Mesendoderm (in vitro differentiated cells): Measurements from ENCODE around the gene GOLGA6L9.
"Not testable (repeated sequence)": the region's sequence is repeated elsewhere in the genome, so short reads cannot be mapped to it uniquely, and the experiment has no call there.

Experiments
- DNase-seq: peaks from one replicate; pipeline ENCODE4 v3.0.0; 2013
- H2AK5ac ChIP-seq: 2 replicates; pipeline ENCODE4 v1.6.1; 2013; ENCODE audit warnings: low read length, inconsistent platforms
- H2BK120ac ChIP-seq: 2 replicates; pipeline ENCODE4 v1.6.1; 2013; ENCODE audit warnings: low read depth, mild to moderate bottlenecking, low read length, moderate library complexity, mixed read lengths
- H2BK15ac ChIP-seq: replicated peaks from 2 replicates; pipeline ENCODE4 v1.6.1; 2013; ENCODE audit warnings: low read depth, mild to moderate bottlenecking, moderate library complexity
- H2BK5ac ChIP-seq: 2 replicates; pipeline ENCODE4 v1.6.1; 2013; ENCODE audit warnings: low read length, inconsistent platforms
- H3K18ac ChIP-seq: 2 replicates; pipeline ENCODE4 v1.6.1; 2013; ENCODE audit warnings: mild to moderate bottlenecking, low read length, mixed read lengths
- H3K23ac ChIP-seq: one replicate; pipeline ENCODE4 v1.6.1; 2013; ENCODE audit warnings: low read length
- H3K27ac ChIP-seq: 2 replicates; pipeline ENCODE4 v1.5.1; 2013; ENCODE audit warnings: low read depth, mild to moderate bottlenecking, inconsistent platforms, low read length, moderate library complexity
- H3K27me3 ChIP-seq: 2 replicates; pipeline ENCODE4 v1.6.1; 2013; ENCODE audit warnings: low read length, control low read depth, mild to moderate bottlenecking, inconsistent platforms; ENCODE audit not compliant: insufficient read depth, poor library complexity
- H3K36me3 ChIP-seq: 2 replicates; pipeline ENCODE4 v1.6.1; 2013; ENCODE audit warnings: low read length, inconsistent platforms; ENCODE audit not compliant: control insufficient read depth, insufficient read depth
- H3K4ac ChIP-seq: one replicate; pipeline ENCODE4 v1.6.1; 2013; ENCODE audit warnings: low read depth, mild to moderate bottlenecking, low read length, moderate library complexity
- H3K4me1 ChIP-seq: 2 replicates; pipeline ENCODE4 v1.6.1; 2013; ENCODE audit warnings: low read depth, low read length, inconsistent platforms; ENCODE audit not compliant: control insufficient read depth
- H3K4me2 ChIP-seq: 2 replicates; pipeline ENCODE4 v1.6.1; 2013; ENCODE audit warnings: low read length
- H3K4me3 ChIP-seq: 2 replicates; pipeline ENCODE4 v1.5.1; 2013; ENCODE audit warnings: mild to moderate bottlenecking, low read length
- H3K56ac ChIP-seq: one replicate; pipeline ENCODE4 v1.6.1; 2013; ENCODE audit warnings: low read length
- H3K79me1 ChIP-seq: 2 replicates; pipeline ENCODE4 v1.6.1; 2013; ENCODE audit warnings: low read length, inconsistent platforms
- H3K79me2 ChIP-seq: 2 replicates; pipeline ENCODE4 v1.6.1; 2013; ENCODE audit warnings: mild to moderate bottlenecking, low read length; ENCODE audit not compliant: control insufficient read depth, insufficient read depth
- H3K9ac ChIP-seq: 2 replicates; pipeline ENCODE4 v1.6.1; 2013; ENCODE audit warnings: low read length, inconsistent platforms
- H4K5ac ChIP-seq: one replicate; pipeline ENCODE4 v1.6.1; 2013; ENCODE audit warnings: low read length
- H4K8ac ChIP-seq: one replicate; pipeline ENCODE4 v1.6.1; 2013; ENCODE audit warnings: low read depth, mild to moderate bottlenecking, control low read depth, low read length, moderate library complexity
- WGBS: extraction: QIAGEN DNeasy Blood & Tissue Kit; methylation state at CpG from one replicate; pipeline ENCODE4 v1.1.7; 2013; ENCODE audit warnings: low lambda C conversion rate, missing lambda C conversion rate; ENCODE audit not compliant: insufficient coverage; ENCODE audit errors: extremely low coverage; 5-methylcytosine and 5-hydroxymethylcytosine counted together

Gene GOLGA6L9

DNA sequence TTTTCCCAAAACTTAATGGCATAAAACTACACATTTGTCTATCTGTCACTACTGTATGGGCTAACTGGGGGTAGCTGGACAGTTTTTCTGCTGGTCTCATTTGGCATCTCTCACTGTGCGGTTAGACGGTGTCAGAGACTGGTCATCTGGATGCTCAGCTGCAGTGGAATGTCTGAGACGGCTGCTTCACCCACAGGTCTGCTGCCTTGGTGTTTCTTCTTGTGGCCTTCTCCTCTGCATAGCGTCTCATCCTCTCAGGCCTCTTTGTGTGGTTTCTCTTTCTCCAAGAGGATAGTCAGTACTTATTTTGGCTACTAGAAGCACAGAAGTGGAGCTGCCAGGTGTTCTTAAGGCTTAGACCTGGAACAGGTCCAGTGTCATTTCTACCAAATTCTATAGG, 35.9 kb upstream of the GOLGA6L9 start:
- no peak overlapping the region for H2BK5ac ChIP-seq
- H3K27me3 ChIP-seq: no peaks in the 10 kb centered on the region
- peaks cover 2% of the 10 kb centered on the region for H3K79me1 ChIP-seq
- no peak overlapping the region for H3K4me2 ChIP-seq
- no peak overlapping the region for H2BK120ac ChIP-seq
- H3K36me3 ChIP-seq: no peaks in the 10 kb centered on the region
- H3K56ac ChIP-seq: no peak overlapping the region
- no peak overlapping the region for H3K4me3 ChIP-seq
- H3K9ac ChIP-seq: no peak overlapping the region
- H2BK15ac ChIP-seq: no peak overlapping the region
- DNase-seq: no peak
- no peaks in the 10 kb centered on the region for H3K4me1 ChIP-seq
- no peak overlapping the region for H2AK5ac ChIP-seq
- no peak overlapping the region for H4K8ac ChIP-seq
- H3K18ac ChIP-seq: no peak overlapping the region
- no peak overlapping the region for H3K27ac ChIP-seq
- H3K23ac ChIP-seq: no peak overlapping the region
- peaks cover 8% of the 10 kb centered on the region for H3K79me2 ChIP-seq
- WGBS: no CpG with 5 or more reads among the region's 4 CpGs
- no peak overlapping the region for H3K4ac ChIP-seq
- no peak overlapping the region for H4K5ac ChIP-seq

DNA sequence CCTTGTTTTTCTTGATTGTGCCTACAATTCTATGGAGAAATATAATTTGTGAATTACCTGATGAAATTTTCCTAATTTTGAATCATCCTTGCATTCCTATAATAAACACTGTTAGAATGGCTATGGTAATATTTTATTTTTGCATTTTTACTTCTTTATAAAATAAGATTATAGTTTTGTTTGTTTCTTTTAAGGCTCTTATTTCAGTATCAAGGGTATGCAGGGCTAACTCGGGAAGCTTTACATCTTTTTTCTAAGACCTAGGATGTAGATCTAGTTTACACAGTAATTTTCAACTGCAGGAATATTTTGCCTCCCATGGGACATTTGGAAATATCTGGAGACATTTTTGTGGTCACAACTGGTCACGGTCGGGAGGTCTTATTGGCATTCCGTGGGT, 33.8 kb upstream of the GOLGA6L9 start:
- H4K5ac ChIP-seq, H3K79me1 ChIP-seq, H3K4me1 ChIP-seq, H2BK15ac ChIP-seq, DNase-seq, H3K18ac ChIP-seq, H3K23ac ChIP-seq, H4K8ac ChIP-seq, H2BK5ac ChIP-seq, H3K56ac ChIP-seq, H3K79me2 ChIP-seq, H3K4me3 ChIP-seq, H3K27ac ChIP-seq, H3K4me2 ChIP-seq, H3K36me3 ChIP-seq, H3K9ac ChIP-seq, H3K27me3 ChIP-seq, H3K4ac ChIP-seq, H2AK5ac ChIP-seq, H2BK120ac ChIP-seq: not testable (repeated sequence)
- WGBS: no CpG with 5 or more reads among the region's 4 CpGs

DNA sequence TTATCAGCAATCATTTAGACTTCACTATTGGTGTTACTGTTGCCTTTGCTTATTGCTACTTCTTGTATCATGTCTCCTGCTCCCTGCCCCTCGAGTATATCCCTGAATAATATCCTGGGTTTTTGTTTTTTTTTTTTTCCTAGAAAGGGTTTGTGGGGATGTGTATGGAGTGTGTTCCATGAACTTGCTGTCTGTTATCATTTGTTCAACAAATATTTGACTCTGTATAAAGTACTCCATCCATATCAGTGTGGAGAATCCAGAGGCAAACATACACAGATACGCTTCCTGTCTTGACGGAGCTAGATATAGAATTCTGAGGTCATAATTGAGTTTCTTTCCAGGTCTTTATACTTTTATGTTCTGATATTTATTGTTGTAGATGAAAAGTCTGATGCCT, 31.8 kb upstream of the GOLGA6L9 start:
- no peak overlapping the region for H3K4me2 ChIP-seq
- no peak overlapping the region for H3K4me3 ChIP-seq
- H2BK15ac ChIP-seq: no peak overlapping the region
- no CpG with 5 or more reads among the region's 3 CpGs for whole genome bisulfite sequencing
- H3K4me1 ChIP-seq: no peaks in the 10 kb centered on the region
- H3K4ac ChIP-seq: no peak overlapping the region
- peaks cover 8% of the 10 kb centered on the region for H3K79me2 ChIP-seq
- no peaks in the 10 kb centered on the region for H3K27me3 ChIP-seq
- no peak overlapping the region for H3K9ac ChIP-seq
- H3K23ac ChIP-seq: no peak overlapping the region
- no peak overlapping the region for H2AK5ac ChIP-seq
- H4K8ac ChIP-seq: no peak overlapping the region
- no peak for DNase-seq
- H2BK5ac ChIP-seq: no peak overlapping the region
- H3K18ac ChIP-seq: no peak overlapping the region
- H3K79me1 ChIP-seq: peaks cover 2% of the 10 kb centered on the region
- H3K27ac ChIP-seq: no peak overlapping the region
- no peak overlapping the region for H4K5ac ChIP-seq
- H3K36me3 ChIP-seq: no peaks in the 10 kb centered on the region
- H3K56ac ChIP-seq: no peak overlapping the region
- no peak overlapping the region for H2BK120ac ChIP-seq

- no peak overlapping the region for H3K9ac ChIP-seq
- DNase-seq: peak; percentile 15
- no CpG with 5 or more reads among the region's 1 CpG for WGBS
- no peak overlapping the region for H3K4me3 ChIP-seq
- no peak overlapping the region for H2BK5ac ChIP-seq
- no peak overlapping the region for H2BK15ac ChIP-seq
- no peak overlapping the region for H3K4me2 ChIP-seq
- H3K79me1 ChIP-seq: peaks cover 2% of the 10 kb centered on the region
- no peak overlapping the region for H3K18ac ChIP-seq
- H3K36me3 ChIP-seq: no peaks in the 10 kb centered on the region
- no peak overlapping the region for H4K8ac ChIP-seq
- no peak overlapping the region for H4K5ac ChIP-seq
- H3K56ac ChIP-seq: peak overlapping the region; percentile 15
- H2AK5ac ChIP-seq: no peak overlapping the region
- no peaks in the 10 kb centered on the region for H3K27me3 ChIP-seq
- H3K79me2 ChIP-seq: peaks cover 5% of the 10 kb centered on the region
- H3K4me1 ChIP-seq: no peaks in the 10 kb centered on the region
- H3K23ac ChIP-seq: no peak overlapping the region
- no peak overlapping the region for H3K27ac ChIP-seq
- H2BK120ac ChIP-seq: no peak overlapping the region
- no peak overlapping the region for H3K4ac ChIP-seq
These were observed 30.8 kb upstream of the GOLGA6L9 start for GRCh38 chr15:82398785-82399184.

GRCh38 chr15:82399366-82400103, 30.1 kb upstream of the GOLGA6L9 start:
- not testable (repeated sequence) for H3K9ac ChIP-seq, H3K27me3 ChIP-seq, H3K4me2 ChIP-seq, DNase-seq, H3K4me3 ChIP-seq, H2BK120ac ChIP-seq, H3K56ac ChIP-seq, H3K18ac ChIP-seq, H2BK5ac ChIP-seq, H3K23ac ChIP-seq, H4K5ac ChIP-seq, H3K27ac ChIP-seq, H3K36me3 ChIP-seq, H3K4me1 ChIP-seq, H2AK5ac ChIP-seq, H2BK15ac ChIP-seq, H4K8ac ChIP-seq, H3K79me2 ChIP-seq, H3K4ac ChIP-seq, H3K79me1 ChIP-seq
- WGBS: 100% methylated on average over 1 of the region's 5 CpGs

DNA sequence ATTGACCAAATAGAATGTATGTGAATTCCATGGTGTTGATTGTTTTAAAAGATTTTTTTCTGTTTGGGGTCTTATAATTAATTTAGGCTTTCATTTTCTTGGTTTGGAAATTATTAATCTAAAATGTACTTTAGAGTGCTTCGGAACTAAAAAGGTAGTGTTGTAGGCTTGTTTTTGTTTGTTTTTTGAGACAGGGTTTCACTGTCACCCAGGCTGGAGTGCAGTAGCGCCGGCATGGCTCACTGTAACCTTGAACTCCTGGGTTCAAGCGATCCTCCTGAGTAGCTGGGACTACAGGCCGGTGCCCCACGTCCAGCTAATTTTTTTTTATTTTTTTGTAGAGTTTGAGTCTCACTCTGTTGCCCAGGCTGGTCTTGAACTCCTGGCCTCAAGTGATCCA, 27.7 kb upstream of the GOLGA6L9 start:
- H4K8ac ChIP-seq, H3K4me2 ChIP-seq, H2AK5ac ChIP-seq, H3K79me1 ChIP-seq, H3K18ac ChIP-seq, H3K79me2 ChIP-seq, H2BK120ac ChIP-seq, H3K23ac ChIP-seq, H3K4me3 ChIP-seq, H3K56ac ChIP-seq, DNase-seq, H2BK15ac ChIP-seq, H3K27ac ChIP-seq, H4K5ac ChIP-seq, H3K4me1 ChIP-seq, H2BK5ac ChIP-seq, H3K36me3 ChIP-seq, H3K4ac ChIP-seq, H3K9ac ChIP-seq, H3K27me3 ChIP-seq: not testable (repeated sequence)
- no CpG with 5 or more reads among the region's 6 CpGs for WGBS
